Naive B cell (primary cell): Measurements from ENCODE around the gene TTLL11. TPM values are rescaled to one million over a fixed set of nuclear protein-coding genes. Genes with fewer than 3 reads are reported as not detected.

Source experiments
- ATAC-seq, 2 donors: fragments of 150-1000 bp; cut with Tn5 transposase; 2 replicates each; pipeline ENCODE4 v1.10.0; 2021; ENCODE audit warnings: low read depth in 2 of 2, mild to moderate bottlenecking in 2 of 2, moderate library complexity in 2 of 2
- DNase-seq: peaks from one replicate; pipeline ENCODE4 v3.0.0; 2022
- H3K27ac Mint-ChIP-seq, 6 donors: one replicate each; pipeline ENCODE4 v1.8.0; 2020 to 2022; ENCODE audit warnings: mild to moderate bottlenecking in 6 of 6, mixed read lengths in 6 of 6, moderate library complexity in 5 of 6, inconsistent platforms in 2 of 6
- H3K27me3 Mint-ChIP-seq, 3 donors: one replicate each; pipeline ENCODE4 v1.8.0; 2021 to 2022; ENCODE audit warnings: mixed read lengths in 3 of 3, mild to moderate bottlenecking in 1 of 3
- H3K36me3 Mint-ChIP-seq, 2 donors: one replicate each; pipeline ENCODE4 v1.8.0; 2020 to 2022; ENCODE audit warnings: mixed read lengths in 2 of 2, inconsistent platforms in 1 of 2, mild to moderate bottlenecking in 1 of 2
- H3K4me1 Mint-ChIP-seq, 3 donors: one replicate each; pipeline ENCODE4 v1.8.0; 2020 to 2022; ENCODE audit warnings: mixed read lengths in 3 of 3, inconsistent platforms in 1 of 3, mild to moderate bottlenecking in 1 of 3, moderate library complexity in 1 of 3
- H3K4me3 Mint-ChIP-seq, 8 donors: one replicate each; pipeline ENCODE4 v1.8.0; 2020 to 2022; ENCODE audit warnings: mild to moderate bottlenecking in 8 of 8, mixed read lengths in 8 of 8, moderate library complexity in 8 of 8, inconsistent platforms in 2 of 8
- H3K9me3 Mint-ChIP-seq, 7 donors: one replicate each; pipeline ENCODE4 v1.8.0; 2020 to 2022; ENCODE audit warnings: mixed read lengths in 7 of 7, mild to moderate bottlenecking in 5 of 7, inconsistent platforms in 2 of 7, moderate library complexity in 1 of 7
- polyA plus RNA-seq, 6 donors: library from polyadenylated mRNA; unstranded; fragments of 300-500 nt; fragmentation: Illumina TruSeq; gene quantifications; one replicate each; pipeline ENCODE4 v1.2.3, GENCODE V29; 2021; ENCODE audit warnings: low read depth in 6 of 6

TTLL11 gene
- polyA plus RNA-seq, 6 donors from 2014 or later, result 3.3 to 10.9 (median 5.1) TPM

DNA sequence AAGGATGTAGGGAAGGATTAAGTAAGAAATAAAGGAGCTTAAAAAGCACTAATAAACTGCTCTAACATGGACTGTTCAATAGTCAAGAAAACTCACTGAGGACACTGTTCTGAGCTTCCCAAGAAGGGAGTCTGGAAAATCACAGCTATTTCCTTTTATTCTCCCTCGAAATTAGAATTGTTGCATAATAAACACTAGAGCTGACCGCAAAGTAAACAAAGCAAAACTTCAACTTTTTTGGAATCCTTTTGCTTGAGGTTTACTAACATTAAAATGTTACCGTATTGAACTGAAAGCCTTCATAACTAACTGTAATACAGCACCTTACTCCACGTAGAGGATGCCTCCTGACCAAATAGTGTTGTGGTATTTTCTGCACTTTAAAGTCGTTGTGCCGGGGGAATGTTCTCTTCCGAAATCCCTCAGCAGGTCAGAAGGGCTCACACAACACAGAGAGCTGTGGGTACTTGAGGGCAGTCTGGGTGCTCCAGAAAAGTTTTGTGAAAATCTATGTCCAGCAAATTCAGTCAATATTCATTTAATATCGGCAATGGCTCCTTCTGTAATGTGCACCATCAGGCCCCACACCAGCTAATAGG, 59.2 kb downstream of the TTLL11 start:
- Mint-ChIP-seq H3K4me3 (no peak overlapping the region), H3K27ac (no peak overlapping the region), H3K36me3 (peaks cover 40 to 43% of the 10 kb centered on the region in 2 donors), H3K27me3 (peaks cover 34 to 66% (median 56%) of the 10 kb centered on the region in 3 donors), H3K9me3 (no peaks in the 10 kb centered on the region), H3K4me1 (no peaks in the 10 kb centered on the region)
- ATAC-seq, result no peak
- DNase-seq, result no peak

DNA sequence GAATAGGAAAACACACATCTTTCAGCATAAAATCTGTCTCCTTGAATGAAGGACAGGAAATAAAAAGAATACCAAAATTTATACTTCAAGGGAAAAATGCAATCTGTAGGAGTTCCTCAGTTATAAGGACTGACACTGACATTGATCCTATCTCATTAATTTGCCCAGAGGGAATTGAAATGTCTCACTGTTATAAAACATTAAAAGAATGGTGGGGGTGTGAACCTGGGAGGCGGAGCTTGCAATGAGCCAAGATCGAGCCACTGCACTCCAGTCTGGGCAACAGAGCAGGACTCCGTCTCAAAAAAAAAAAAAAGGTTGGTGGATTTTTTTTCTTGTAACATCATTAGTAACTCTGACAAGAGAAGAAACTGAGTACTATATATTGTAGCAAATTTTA, 60.8 kb downstream of the TTLL11 start:
- Mint-ChIP-seq H3K9me3 (peaks cover 0 to 15% (median 11%) of the 10 kb centered on the region in 7 donors), H3K36me3 (peaks cover 38 to 43% of the 10 kb centered on the region in 2 donors)
- no peak for ATAC-seq

DNA sequence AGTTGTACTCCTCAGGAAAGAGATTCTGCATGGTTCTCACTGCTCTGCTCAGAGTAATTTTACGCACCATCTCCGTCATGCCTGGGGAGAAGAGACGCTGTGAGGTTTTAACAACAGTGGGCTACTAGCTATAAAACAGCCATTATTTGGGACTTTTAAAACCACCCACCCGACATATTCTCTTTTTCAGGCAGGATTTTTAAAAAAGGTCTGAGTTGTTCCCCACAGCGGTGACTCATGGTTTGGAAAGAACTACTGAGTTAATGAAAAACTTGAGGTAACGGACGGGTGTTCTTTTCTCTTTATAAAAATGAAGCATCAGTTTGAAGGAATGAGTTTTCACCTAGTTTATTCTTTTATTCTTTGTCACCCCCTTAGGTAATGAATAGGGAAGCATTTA, 61.3 kb downstream of the TTLL11 start:
- H3K4me1 Mint-ChIP-seq, result no peaks in the 10 kb centered on the region
- ATAC-seq, result no peak
- peaks cover 38 to 43% of the 10 kb centered on the region in 2 donors for H3K36me3 Mint-ChIP-seq

More for the DNA sequence above, 60.8 kb downstream of the TTLL11 start:
- Mint-ChIP-seq H3K4me1 (no peaks in the 10 kb centered on the region), H3K4me3 (no peak overlapping the region), H3K27me3 (peaks cover 28 to 56% (median 53%) of the 10 kb centered on the region in 3 donors), H3K27ac (no peak overlapping the region)
- DNase-seq, result no peak

DNA sequence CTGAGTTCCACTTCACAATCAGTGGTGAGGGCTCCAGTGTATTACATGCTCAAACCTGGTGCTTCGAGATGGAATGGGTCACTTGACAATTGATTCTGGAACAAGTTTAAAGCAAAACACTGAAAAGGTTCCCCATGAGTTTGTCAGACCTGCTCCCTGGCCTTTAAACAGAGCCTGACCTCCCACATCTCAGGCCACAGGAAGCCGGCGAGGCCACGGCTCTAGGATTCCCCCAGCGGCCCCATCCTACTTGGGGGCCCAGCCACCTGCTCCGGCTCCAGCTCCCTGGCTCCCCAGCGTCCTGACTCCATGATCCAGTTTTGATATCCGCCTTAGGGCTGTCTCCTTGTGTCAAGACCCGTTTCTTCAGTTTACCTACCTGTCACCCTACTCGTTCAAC, 62.0 kb downstream of the TTLL11 start:
- H3K4me1 Mint-ChIP-seq, result no peaks in the 10 kb centered on the region
- peaks cover 0 to 20% (median 11%) of the 10 kb centered on the region in 7 donors for H3K9me3 Mint-ChIP-seq
- H3K4me3 Mint-ChIP-seq, result no peak overlapping the region
- peaks cover 19 to 50% (median 41%) of the 10 kb centered on the region in 3 donors for H3K27me3 Mint-ChIP-seq
- ATAC-seq, result no peak
- no peak overlapping the region for H3K27ac Mint-ChIP-seq
- DNase-seq, result no peak
- peaks cover 38 to 43% of the 10 kb centered on the region in 2 donors for H3K36me3 Mint-ChIP-seq

More for the DNA sequence above, 61.3 kb downstream of the TTLL11 start:
- H3K27ac Mint-ChIP-seq, result no peak overlapping the region
- H3K27me3 Mint-ChIP-seq, result peaks cover 22 to 56% (median 48%) of the 10 kb centered on the region in 3 donors
- H3K9me3 Mint-ChIP-seq, result peaks cover 0 to 20% (median 11%) of the 10 kb centered on the region in 7 donors
- H3K4me3 Mint-ChIP-seq, result no peak overlapping the region
- no peak for DNase-seq

DNA sequence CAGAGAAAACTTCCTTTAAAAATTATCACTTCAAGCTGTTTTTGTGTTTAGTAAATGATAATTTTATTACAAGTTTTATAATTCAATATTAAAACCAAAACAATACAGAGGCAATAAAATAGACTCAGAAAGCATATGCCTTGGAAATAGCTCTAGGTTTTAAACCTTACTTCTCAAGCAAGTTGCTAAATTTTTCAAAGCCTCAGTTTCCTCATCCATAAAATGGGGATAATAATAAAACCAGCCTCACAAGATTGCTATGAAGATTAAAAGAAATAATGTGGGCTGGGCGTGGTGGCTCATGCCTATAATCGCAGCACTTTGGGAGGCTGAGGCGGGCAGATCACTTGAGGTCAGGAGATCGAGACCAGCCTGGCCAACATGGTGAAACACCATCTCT, 62.8 kb downstream of the TTLL11 start:
- Mint-ChIP-seq H3K9me3 (peaks cover 0 to 20% (median 11%) of the 10 kb centered on the region in 7 donors), H3K27me3 (peaks cover 11 to 42% (median 41%) of the 10 kb centered on the region in 3 donors), H3K36me3 (peaks cover 30 to 40% of the 10 kb centered on the region in 2 donors), H3K4me3 (no peak overlapping the region), H3K4me1 (no peaks in the 10 kb centered on the region), H3K27ac (no peak overlapping the region)
- ATAC-seq (no peak), DNase-seq (no peak)

DNA sequence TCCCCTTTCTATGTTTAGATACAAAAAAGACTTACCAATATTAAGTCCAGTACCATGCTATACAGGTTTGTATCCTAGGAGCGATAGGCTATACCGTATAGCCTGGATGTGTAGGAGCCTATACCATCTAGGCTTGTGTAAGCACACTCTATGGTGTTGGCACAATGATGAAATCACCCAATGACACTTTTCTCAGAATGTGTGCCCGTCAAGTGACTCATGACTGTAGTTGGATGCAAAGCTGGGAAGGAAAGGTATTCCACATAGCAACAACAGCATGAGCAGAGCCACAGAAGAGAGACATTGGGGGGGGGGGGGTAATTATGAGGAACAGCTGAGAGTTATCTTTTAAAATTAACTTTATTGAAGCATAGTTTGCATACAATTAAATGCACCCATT, 63.2 kb downstream of the TTLL11 start:
- ATAC-seq (no peak), DNase-seq (no peak)
- H3K27me3 Mint-ChIP-seq, result peaks cover 6 to 38% (median 37%) of the 10 kb centered on the region in 3 donors
- peaks cover 26 to 40% of the 10 kb centered on the region in 2 donors for H3K36me3 Mint-ChIP-seq
- no peak overlapping the region for H3K4me3 Mint-ChIP-seq
- peaks cover 0 to 20% (median 11%) of the 10 kb centered on the region in 7 donors for H3K9me3 Mint-ChIP-seq
- H3K4me1 Mint-ChIP-seq, result no peaks in the 10 kb centered on the region
- peak overlapping the region in 1 of 6 donors; percentile 36 for H3K27ac Mint-ChIP-seq

DNA sequence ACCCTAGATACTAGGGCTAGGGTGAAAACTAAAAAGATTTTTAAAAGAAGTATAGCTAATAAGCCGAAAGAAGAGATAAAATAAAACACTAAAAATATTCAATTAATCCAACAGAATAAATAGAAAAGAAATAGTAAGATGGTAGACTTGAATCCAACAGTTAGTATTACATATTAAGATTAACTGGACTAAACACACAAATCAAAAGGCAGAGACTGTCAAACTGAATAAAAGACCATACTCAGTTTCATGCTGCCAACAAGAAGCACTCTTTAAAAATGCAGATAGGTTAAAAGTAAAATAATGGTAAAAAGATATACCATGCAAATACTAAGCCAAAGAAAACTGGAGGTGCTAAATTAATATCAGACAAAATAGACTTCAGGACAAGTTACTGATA, 65.0 kb downstream of the TTLL11 start:
- H3K36me3 Mint-ChIP-seq, result peaks cover 25 to 30% of the 10 kb centered on the region in 2 donors

DNA sequence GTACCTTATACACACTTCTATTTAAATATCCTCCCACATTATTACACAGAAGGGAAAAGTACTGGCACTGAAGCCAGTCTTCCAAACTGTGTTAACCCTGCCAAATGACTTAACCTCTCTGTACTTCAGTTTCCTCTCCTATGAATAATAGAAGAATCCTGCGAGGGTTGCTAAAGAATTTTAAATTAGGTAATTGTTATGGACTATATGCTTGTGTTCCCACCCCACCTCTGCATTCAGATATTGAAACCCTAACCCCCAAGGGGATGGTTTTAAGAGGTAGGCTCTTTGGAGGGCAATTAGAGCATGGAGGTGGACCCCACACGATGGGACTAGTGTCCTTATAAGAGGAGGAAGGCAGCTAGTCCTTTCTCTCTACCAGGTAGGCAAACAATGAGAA, 72.7 kb downstream of the TTLL11 start:
- Mint-ChIP-seq H3K27ac (no peak overlapping the region), H3K36me3 (peaks cover 0 to 24% of the 10 kb centered on the region in 2 donors), H3K9me3 (peaks cover 0 to 10% (median 6%) of the 10 kb centered on the region in 7 donors), H3K4me1 (no peaks in the 10 kb centered on the region), H3K27me3 (peaks cover 0 to 19% (median 13%) of the 10 kb centered on the region in 3 donors), H3K4me3 (no peak overlapping the region)
- ATAC-seq (no peak), DNase-seq (no peak)

More for the DNA sequence above, 65.0 kb downstream of the TTLL11 start:
- Mint-ChIP-seq H3K4me1 (no peaks in the 10 kb centered on the region), H3K27me3 (peaks cover 0 to 27% (median 24%) of the 10 kb centered on the region in 3 donors), H3K4me3 (no peak overlapping the region), H3K27ac (no peak overlapping the region), H3K9me3 (peaks cover 0 to 30% (median 15%) of the 10 kb centered on the region in 7 donors)
- DNase-seq, result no peak
- no peak for ATAC-seq

DNA sequence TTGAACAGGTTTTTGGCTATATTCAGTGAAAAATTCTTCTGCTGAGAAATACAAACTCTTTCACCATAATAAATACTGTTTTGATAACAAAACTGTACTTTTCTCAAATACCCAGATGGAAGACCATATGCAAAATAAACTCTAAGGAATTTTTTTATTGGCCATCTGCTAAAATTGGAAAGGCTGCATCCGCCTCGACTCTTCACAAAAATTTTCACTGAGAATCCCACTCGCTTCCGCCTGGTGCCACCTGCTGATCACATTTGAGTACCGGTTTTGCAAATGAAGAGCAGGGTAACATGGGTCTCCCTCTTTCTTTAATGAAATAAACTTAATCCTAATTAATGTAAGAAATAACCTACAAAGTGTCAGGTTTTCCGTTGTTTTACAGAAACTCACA, 76.4 kb downstream of the TTLL11 start:
- peaks cover 5 to 10% of the 10 kb centered on the region in 2 donors for H3K36me3 Mint-ChIP-seq

DNA sequence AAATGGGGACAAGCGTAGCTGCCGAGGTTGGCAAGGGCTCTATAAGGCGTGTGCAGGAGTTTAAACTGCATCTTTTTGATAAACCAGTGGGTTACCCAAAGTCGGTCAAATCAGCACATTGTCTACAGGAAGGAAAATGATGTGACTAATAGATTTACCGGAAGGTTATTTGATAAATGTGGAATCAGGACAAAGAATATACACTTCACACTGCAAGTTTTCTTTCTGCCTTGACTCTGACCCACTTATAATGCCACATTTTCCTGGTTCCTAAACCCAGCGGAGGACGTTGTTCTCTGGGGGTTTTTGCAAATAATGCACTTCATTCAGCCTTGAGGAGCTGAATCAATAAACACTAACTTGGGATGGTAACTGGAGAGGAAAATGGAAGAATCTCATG, 76.8 kb downstream of the TTLL11 start:
- no peak overlapping the region for H3K4me3 Mint-ChIP-seq
- H3K27ac Mint-ChIP-seq, result no peak overlapping the region
- no peak for DNase-seq
- peaks cover 0 to 7% (median under 1%) of the 10 kb centered on the region in 3 donors for H3K27me3 Mint-ChIP-seq
- no peak for ATAC-seq
- no peaks in the 10 kb centered on the region for H3K4me1 Mint-ChIP-seq
- H3K9me3 Mint-ChIP-seq, result no peaks in the 10 kb centered on the region
- H3K36me3 Mint-ChIP-seq, result peaks cover 1 to 10% of the 10 kb centered on the region in 2 donors

More for the DNA sequence above, 76.4 kb downstream of the TTLL11 start:
- ATAC-seq (no peak), DNase-seq (no peak)
- H3K27me3 Mint-ChIP-seq, result peaks cover 0 to 11% (median 4%) of the 10 kb centered on the region in 3 donors
- no peak overlapping the region for H3K4me3 Mint-ChIP-seq
- no peak overlapping the region for H3K27ac Mint-ChIP-seq
- no peaks in the 10 kb centered on the region for H3K9me3 Mint-ChIP-seq
- no peaks in the 10 kb centered on the region for H3K4me1 Mint-ChIP-seq

DNA sequence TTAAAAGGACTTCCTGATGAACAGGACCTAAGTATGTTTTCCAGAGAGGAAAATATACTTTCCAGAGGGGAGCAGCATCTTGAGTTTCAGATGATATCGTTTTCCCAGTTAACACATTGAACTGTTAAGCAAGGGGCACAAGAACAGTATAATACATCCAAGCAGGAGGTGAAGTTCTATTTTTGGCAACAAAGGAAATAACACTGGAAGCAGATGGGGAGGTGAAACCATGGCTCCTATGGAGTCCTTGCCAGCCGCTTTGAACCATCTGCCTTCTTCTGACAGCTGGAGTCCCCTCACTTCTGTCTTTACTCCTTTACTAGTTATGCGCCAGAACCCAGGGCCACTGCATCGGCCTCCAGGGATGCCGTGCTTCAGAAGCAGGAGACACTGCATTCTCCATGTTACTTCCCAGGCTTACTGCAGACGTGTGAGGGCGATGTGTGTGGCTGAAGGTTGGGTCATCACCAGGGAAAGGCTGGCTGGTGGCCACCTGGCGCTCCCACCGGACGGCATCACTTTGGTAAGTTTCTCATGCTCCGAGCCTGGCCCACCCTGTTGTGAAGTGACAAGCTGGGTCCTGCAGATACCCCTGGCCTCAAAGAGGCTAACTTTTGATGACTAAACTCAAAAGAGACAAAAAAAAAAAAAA, 77.8 kb downstream of the TTLL11 start:
- H3K27me3 Mint-ChIP-seq, result peaks cover 0 to 5% (median 0%) of the 10 kb centered on the region in 3 donors
- no peak for ATAC-seq
- peaks cover 0 to 10% of the 10 kb centered on the region in 2 donors for H3K36me3 Mint-ChIP-seq

DNA sequence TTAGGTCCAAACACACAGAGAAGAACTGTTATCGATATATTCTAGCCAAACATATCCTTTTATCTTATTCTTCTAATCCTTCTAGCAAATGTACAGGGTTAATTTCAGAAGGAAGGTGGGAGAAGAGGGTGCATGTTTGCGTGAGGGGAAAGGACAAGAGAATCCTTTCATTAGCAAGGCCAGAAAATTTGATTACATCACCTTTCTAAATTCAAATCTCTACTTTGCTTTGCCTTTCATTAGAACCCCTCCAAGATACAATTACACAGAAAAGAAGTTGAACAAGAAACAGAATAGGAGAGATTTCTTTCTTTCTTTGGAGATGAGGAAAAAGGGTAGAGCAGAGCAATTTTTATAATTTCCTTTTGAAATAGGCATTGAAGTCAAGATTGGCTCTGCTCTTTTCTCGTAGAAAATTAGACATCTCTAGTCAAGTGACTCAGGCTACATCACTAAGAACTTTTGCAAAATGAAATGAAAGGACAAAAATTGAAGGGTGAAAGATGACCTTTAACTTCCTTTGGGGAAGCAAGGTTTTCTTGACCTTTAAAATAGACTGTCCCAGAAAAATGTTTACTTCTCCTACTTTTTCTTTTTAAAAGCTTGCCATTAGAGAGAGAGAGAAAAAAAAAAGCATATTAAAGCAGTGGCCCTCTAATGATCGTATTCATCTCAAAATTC, 81.2 kb downstream of the TTLL11 start:
- Mint-ChIP-seq H3K36me3 (peaks cover 0 to 10% of the 10 kb centered on the region in 2 donors), H3K9me3 (no peaks in the 10 kb centered on the region), H3K4me1 (no peaks in the 10 kb centered on the region), H3K4me3 (no peak overlapping the region), H3K27ac (no peak overlapping the region), H3K27me3 (no peaks in the 10 kb centered on the region)
- DNase-seq, result no peak
- no peak for ATAC-seq

More for the DNA sequence above, 77.8 kb downstream of the TTLL11 start:
- DNase-seq, result no peak
- no peaks in the 10 kb centered on the region for H3K4me1 Mint-ChIP-seq
- no peak overlapping the region for H3K27ac Mint-ChIP-seq
- no peaks in the 10 kb centered on the region for H3K9me3 Mint-ChIP-seq
- H3K4me3 Mint-ChIP-seq, result no peak overlapping the region

DNA sequence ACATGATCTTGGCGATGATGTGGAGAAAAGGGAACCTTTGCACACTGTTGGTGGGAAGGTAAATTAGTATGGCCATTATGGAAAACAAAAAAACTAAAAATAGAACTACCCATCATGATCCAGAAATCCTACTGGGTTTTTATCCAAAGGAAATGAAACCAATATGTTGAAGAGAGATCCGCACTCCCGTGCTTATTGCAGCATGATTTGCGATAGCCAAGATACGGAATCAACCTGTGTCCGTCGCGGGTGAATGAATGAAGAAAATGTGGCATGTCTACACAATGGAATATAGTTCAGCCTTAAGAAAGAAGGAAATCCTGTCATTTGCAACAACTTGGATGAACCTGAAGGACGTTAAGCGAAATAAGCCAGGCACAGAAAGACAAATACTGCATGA, 84.5 kb downstream of the TTLL11 start:
- no peak overlapping the region for H3K4me3 Mint-ChIP-seq

More for the DNA sequence above, 84.5 kb downstream of the TTLL11 start:
- peaks cover 0 to 3% (median 0%) of the 10 kb centered on the region in 3 donors for H3K4me1 Mint-ChIP-seq
- H3K27ac Mint-ChIP-seq, result no peak overlapping the region
- DNase-seq (no peak), ATAC-seq (no peak)
- no peaks in the 10 kb centered on the region for H3K36me3 Mint-ChIP-seq
- H3K27me3 Mint-ChIP-seq, result no peaks in the 10 kb centered on the region
- no peaks in the 10 kb centered on the region for H3K9me3 Mint-ChIP-seq
